H9 (cell line): Measurements from ENCODE around the gene ASB8. TPM values are rescaled to one million over a fixed set of nuclear protein-coding genes. Genes with fewer than 3 reads are reported as not detected.

Experiments used
- DNase-seq: peaks from one replicate; pipeline ENCODE4 v3.0.0-alpha.2; 2017
- H2AFZ ChIP-seq: one replicate; pipeline ENCODE4 v1.6.1; 2013; ENCODE audit warnings: mild to moderate bottlenecking, low read length, control low read depth, moderate library complexity
- H2AK5ac ChIP-seq: 2 replicates; pipeline ENCODE4 v1.6.1; 2013; ENCODE audit warnings: low read length, control low read depth, mixed read lengths; ENCODE audit not compliant: insufficient read length
- H2BK120ac ChIP-seq: one replicate; pipeline ENCODE4 v1.6.1; 2013; ENCODE audit warnings: low read depth, mild to moderate bottlenecking, low read length, control low read depth, inconsistent platforms; ENCODE audit not compliant: poor library complexity, severe bottlenecking
- H2BK12ac ChIP-seq: 2 replicates; pipeline ENCODE4 v1.6.1; 2013; ENCODE audit warnings: low read length, control low read depth, mixed read lengths, low read depth; ENCODE audit not compliant: insufficient read length
- H2BK15ac ChIP-seq: 2 replicates; pipeline ENCODE4 v1.6.1; 2013; ENCODE audit warnings: low read depth, low read length, control low read depth
- H2BK20ac ChIP-seq: one replicate; pipeline ENCODE4 v1.6.1; 2013; ENCODE audit warnings: low read depth, mild to moderate bottlenecking, low read length, control low read depth, inconsistent platforms; ENCODE audit not compliant: poor library complexity, severe bottlenecking
- H2BK5ac ChIP-seq: 2 replicates; pipeline ENCODE4 v1.6.1; 2013; ENCODE audit warnings: low read length, control low read depth, mixed read lengths; ENCODE audit not compliant: insufficient read length
- H3K14ac ChIP-seq: 2 replicates; pipeline ENCODE4 v1.6.1; 2013; ENCODE audit warnings: low read length, control low read depth; ENCODE audit not compliant: insufficient read depth
- H3K18ac ChIP-seq: 2 replicates; pipeline ENCODE4 v1.6.1; 2013; ENCODE audit warnings: low read depth, mild to moderate bottlenecking, mixed read lengths, low read length, control low read depth; ENCODE audit not compliant: insufficient read length
- H3K23ac ChIP-seq: 2 replicates; pipeline ENCODE4 v1.6.1; 2013; ENCODE audit warnings: low read length, control low read depth, mixed read lengths, low read depth; ENCODE audit not compliant: insufficient read length
- H3K23me2 ChIP-seq: 2 replicates; pipeline ENCODE4 v1.6.1; 2013; ENCODE audit warnings: low read depth, mild to moderate bottlenecking, mixed read lengths, low read length, control low read depth; ENCODE audit not compliant: insufficient read length, poor library complexity, severe bottlenecking
- H3K27ac ChIP-seq: 2 replicates; pipeline ENCODE4 v1.5.1; 2013; ENCODE audit warnings: low read length, control low read depth, mixed read lengths, low read depth; ENCODE audit not compliant: insufficient read length
- H3K27me3 ChIP-seq: 2 replicates; pipeline ENCODE4 v1.6.1; 2013; ENCODE audit warnings: low read length, control low read depth, inconsistent platforms; ENCODE audit not compliant: insufficient read depth
- H3K4ac ChIP-seq: 2 replicates; pipeline ENCODE4 v1.6.1; 2013; ENCODE audit warnings: low read depth, mild to moderate bottlenecking, control low read depth, inconsistent platforms, low read length, moderate library complexity
- H3K4me1 ChIP-seq: 2 replicates; pipeline ENCODE4 v1.6.1; 2013; ENCODE audit warnings: low read length, control low read depth, inconsistent platforms; ENCODE audit not compliant: insufficient read depth
- H3K4me2 ChIP-seq: 2 replicates; pipeline ENCODE4 v1.6.1; 2013; ENCODE audit warnings: low read length, control low read depth, mixed read lengths; ENCODE audit not compliant: insufficient read length, insufficient read depth
- H3K56ac ChIP-seq: 2 replicates; pipeline ENCODE4 v1.6.1; 2013; ENCODE audit warnings: low read depth, mild to moderate bottlenecking, mixed read lengths, low read length, control low read depth; ENCODE audit not compliant: insufficient read length
- H3K79me1 ChIP-seq: 2 replicates; pipeline ENCODE4 v1.6.1; 2013; ENCODE audit warnings: low read depth, mild to moderate bottlenecking, moderate library complexity, low read length, control low read depth, inconsistent platforms; ENCODE audit not compliant: insufficient read depth, poor library complexity, severe bottlenecking
- H3K79me2 ChIP-seq: 2 replicates; pipeline ENCODE4 v1.6.1; 2013; ENCODE audit warnings: low read length, control low read depth, inconsistent platforms; ENCODE audit not compliant: insufficient read depth
- H3K9ac ChIP-seq: 2 replicates; pipeline ENCODE4 v1.6.1; 2013; ENCODE audit warnings: low read length, control low read depth, mixed read lengths; ENCODE audit not compliant: insufficient read length; ENCODE audit errors: extremely low read depth
- H3K9me3 ChIP-seq: one replicate; pipeline ENCODE4 v1.6.1; 2013; ENCODE audit warnings: low read depth, low read length, inconsistent platforms; ENCODE audit not compliant: control insufficient read depth
- H3T11ph ChIP-seq: one replicate; pipeline ENCODE4 v1.6.1; 2013; ENCODE audit warnings: mild to moderate bottlenecking, low read length, control low read depth, inconsistent platforms
- H4K20me1 ChIP-seq: one replicate; pipeline ENCODE4 v1.6.1; 2013; ENCODE audit not compliant: control insufficient read depth, insufficient read length, insufficient read depth
- H4K5ac ChIP-seq: 2 replicates; pipeline ENCODE4 v1.6.1; 2013; ENCODE audit warnings: low read depth, mild to moderate bottlenecking, mixed read lengths, low read length, control low read depth; ENCODE audit not compliant: insufficient read length
- H4K8ac ChIP-seq: replicated peaks from 2 replicates; pipeline ENCODE4 v1.6.1; 2013; ENCODE audit warnings: low read length, control low read depth, mixed read lengths, low read depth; ENCODE audit not compliant: insufficient read length
- H4K91ac ChIP-seq: 2 replicates; pipeline ENCODE4 v1.6.1; 2013; ENCODE audit warnings: low read depth, mild to moderate bottlenecking, moderate library complexity, mixed read lengths, low read length, control low read depth; ENCODE audit not compliant: insufficient read length
- H3K27ac Mint-ChIP-seq, 3 experiments: 2 replicates in 2 of 3; 3 replicates in 1 of 3; pipeline ENCODE4 v1.8.0; 2020 to 2021; ENCODE audit warnings: mixed read lengths in 3 of 3, mild to moderate bottlenecking in 1 of 3, moderate library complexity in 1 of 3
- H3K27me3 Mint-ChIP-seq: 2 replicates; pipeline ENCODE4 v1.8.0; 2021; ENCODE audit warnings: low read depth, mild to moderate bottlenecking, moderate library complexity, mixed read lengths
- H3K36me3 Mint-ChIP-seq, 3 experiments: 2 replicates in 2 of 3; 3 replicates in 1 of 3; pipeline ENCODE4 v1.8.0; 2020 to 2021; ENCODE audit warnings: low read depth in 3 of 3, mixed read lengths in 3 of 3; ENCODE audit not compliant: insufficient read depth in 1 of 3
- H3K4me1 Mint-ChIP-seq, 2 experiments: 2 replicates each; pipeline ENCODE4 v1.8.0; 2020; ENCODE audit warnings: mixed read lengths in 2 of 2
- H3K4me3 Mint-ChIP-seq, 2 experiments: 2 replicates in 1 of 2; 3 replicates in 1 of 2; pipeline ENCODE4 v1.8.0; 2020 to 2021; ENCODE audit warnings: mild to moderate bottlenecking in 2 of 2, mixed read lengths in 2 of 2, moderate library complexity in 1 of 2
- H3K9me3 Mint-ChIP-seq, 2 experiments: 2 replicates in 1 of 2; 3 replicates in 1 of 2; pipeline ENCODE4 v1.8.0; 2020; ENCODE audit warnings: mild to moderate bottlenecking in 2 of 2, mixed read lengths in 2 of 2, moderate library complexity in 1 of 2
- CTCF ChIP-seq: fragments of 200-600 bp; sonication (generic); conservative IDR thresholded peaks from 3 replicates; pipeline ENCODE4 v1.8.0; 2021; ENCODE audit warnings: antibody characterized with exemption, mild to moderate bottlenecking
- WGBS: extraction: QIAGEN DNeasy Blood & Tissue Kit; methylation state at CpG from one replicate; pipeline ENCODE4 v1.1.7; 2013; ENCODE audit warnings: missing lambda C conversion rate, low lambda C conversion rate, mixed read lengths; ENCODE audit not compliant: insufficient read length; ENCODE audit errors: extremely low coverage; 5-methylcytosine and 5-hydroxymethylcytosine counted together
- total RNA-seq: library from RNA; stranded (reverse); gene quantifications from 2 replicates; pipeline ENCODE4 v1.2.1, GENCODE V29; 2021

Gene ASB8
- total RNA-seq, 1 experiment from 2014 or later: 10.9 TPM

DNA sequence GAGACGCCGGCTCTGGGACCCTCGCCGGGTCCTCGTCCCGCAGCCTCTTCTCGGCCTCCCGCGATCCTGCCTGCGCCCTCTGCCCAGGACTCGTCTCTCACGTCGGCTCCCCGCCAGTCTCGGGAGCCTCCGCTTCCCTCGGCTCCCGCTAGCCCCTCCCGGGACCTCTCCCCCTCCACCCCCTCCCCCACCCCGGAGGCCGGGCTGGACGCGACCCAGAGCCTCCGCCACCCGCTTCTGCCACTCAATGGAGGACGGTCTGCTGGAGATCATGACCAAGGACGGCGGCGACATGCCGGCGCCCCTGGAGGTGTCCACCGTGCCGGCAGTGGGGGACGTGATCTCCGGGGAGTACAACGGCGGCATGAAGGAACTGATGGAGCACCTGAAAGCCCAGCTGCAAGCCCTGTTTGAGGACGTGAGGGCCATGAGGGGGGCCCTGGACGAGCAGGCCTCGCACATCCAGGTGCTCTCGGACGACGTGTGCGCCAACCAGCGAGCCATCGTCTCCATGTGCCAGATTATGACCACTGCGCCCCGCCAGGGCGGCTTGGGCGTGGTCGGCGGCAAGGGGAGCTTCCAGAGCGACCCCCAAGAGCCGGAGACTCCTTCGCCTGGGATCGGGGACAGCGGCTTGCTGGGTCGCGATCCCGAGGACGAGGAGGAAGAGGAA, 26.7 kb upstream of the ASB8 start:
- H3K36me3 Mint-ChIP-seq: no peaks in the 10 kb centered on the region
- Histone ChIP-seq H3K4ac (no peak overlapping the region), H3K9ac (no peak overlapping the region), H4K20me1 (no peaks in the 10 kb centered on the region), H2BK12ac (no peak overlapping the region), H2BK120ac (no peak overlapping the region), H2BK15ac (no peak overlapping the region), H4K5ac (no peak overlapping the region), H3K79me2 (no peaks in the 10 kb centered on the region), H3K79me1 (no peaks in the 10 kb centered on the region), H2AFZ (no peak overlapping the region), H3K18ac (no peak overlapping the region), H2BK5ac (no peak overlapping the region), H3K14ac (no peak overlapping the region), H3K4me1 (no peaks in the 10 kb centered on the region), H2AK5ac (no peak overlapping the region), H3K56ac (no peak overlapping the region), H3K9me3 (no peaks in the 10 kb centered on the region), H4K8ac (no peak overlapping the region), H3K27ac (no peak overlapping the region), H3K23ac (no peak overlapping the region), H4K91ac (no peak overlapping the region), H3K27me3 (peaks cover 15% of the 10 kb centered on the region; the same call in 1 of the 2 replicates), H3K23me2 (peaks cover 21% of the 10 kb centered on the region), H3K4me2 (peak overlapping the region; percentile 54), H2BK20ac (no peak overlapping the region), H3T11ph (no peak overlapping the region)
- H3K27me3 Mint-ChIP-seq: peaks cover 100% of the 10 kb centered on the region
- peaks cover 27 to 29% of the 10 kb centered on the region in 2 experiments for H3K4me1 Mint-ChIP-seq
- no peaks in the 10 kb centered on the region; a peak in 2 of 5 replicates for H3K9me3 Mint-ChIP-seq
- no peak for TF ChIP-seq CTCF
- WGBS: no CpG with 5 or more reads among the region's 61 CpGs
- no peak for DNase-seq
- H3K4me3 Mint-ChIP-seq: peak overlapping the region; percentile 79 to 87
- no peak overlapping the region for H3K27ac Mint-ChIP-seq
